Activated naive CD4-positive, alpha-beta T cell treated with anti-CD3 and anti-CD28 coated beads, Interleukin-2, amount 10 ng/mL, durations not matched to agents 7 days and 5 days (primary cell): Measurements from ENCODE around the gene HTR3B.
A peak's percentile ranks its signal among the peaks of the same experiment; 100 is the strongest.

ENCODE experiments used
- CTCF ChIA-PET: fragments of 350-600 bp; sonication (Branson Sonifier 250); formaldehyde crosslinking; loops from one replicate; lab custom pipeline; 2021; ENCODE audit warnings: antibody characterized with exemption; lab: Charles Lee
- DNase-seq: peaks from one replicate; pipeline ENCODE4 v3.0.0-alpha.2; 2020
- H3K27ac Mint-ChIP-seq: one replicate; pipeline ENCODE4 v1.8.0; 2021; ENCODE audit warnings: mild to moderate bottlenecking, moderate library complexity, mixed read lengths
- H3K27me3 Mint-ChIP-seq: one replicate; pipeline ENCODE4 v1.8.0; 2021; ENCODE audit warnings: mild to moderate bottlenecking, mixed read lengths
- H3K36me3 Mint-ChIP-seq: one replicate; pipeline ENCODE4 v1.8.0; 2021; ENCODE audit warnings: mixed read lengths
- H3K4me1 Mint-ChIP-seq: one replicate; pipeline ENCODE4 v1.8.0; 2021; ENCODE audit warnings: mixed read lengths
- H3K4me3 Mint-ChIP-seq: one replicate; pipeline ENCODE4 v1.8.0; 2021; ENCODE audit warnings: mild to moderate bottlenecking, moderate library complexity, mixed read lengths
- H3K9me3 Mint-ChIP-seq: one replicate; pipeline ENCODE4 v1.8.0; 2021; ENCODE audit warnings: mixed read lengths

The HTR3B gene

GRCh38 chr11:113977071-113977490 lies 72.5 kb downstream of the HTR3B start:
- DNase-seq: no peak
- Mint-ChIP-seq H3K27ac (no peak overlapping the region), H3K9me3 (no peaks in the 10 kb centered on the region), H3K4me3 (no peak overlapping the region), H3K4me1 (no peaks in the 10 kb centered on the region), H3K27me3 (peaks cover 37% of the 10 kb centered on the region), H3K36me3 (no peaks in the 10 kb centered on the region)
- CTCF ChIA-PET: interaction anchor here (0.7 to 2.4 kb wide), 3 partner anchors 15 to 798 kb away, joined by 3 to 16 read pairs (median 3); no protein-coding TSS in a partner anchor

DNA sequence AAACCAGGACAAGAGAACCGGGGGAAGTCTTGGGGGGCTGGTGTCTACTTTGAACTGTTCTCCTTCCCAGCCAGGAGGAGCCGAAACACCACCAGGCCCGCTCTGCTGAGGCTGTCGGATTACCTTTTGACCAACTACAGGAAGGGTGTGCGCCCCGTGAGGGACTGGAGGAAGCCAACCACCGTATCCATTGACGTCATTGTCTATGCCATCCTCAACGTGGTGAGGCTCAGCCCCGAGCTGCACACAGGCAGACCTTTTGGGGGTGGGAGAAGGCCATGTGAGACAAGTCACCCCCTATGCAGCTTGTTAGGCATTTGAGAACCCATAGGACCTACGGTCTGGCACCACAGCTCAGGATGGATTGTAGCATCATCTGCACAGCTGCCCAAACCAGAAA lies 73.1 kb downstream of the HTR3B start:
- Mint-ChIP-seq H3K27ac (no peak overlapping the region), H3K4me3 (no peak overlapping the region), H3K4me1 (no peaks in the 10 kb centered on the region), H3K9me3 (no peaks in the 10 kb centered on the region), H3K36me3 (no peaks in the 10 kb centered on the region), H3K27me3 (peaks cover 41% of the 10 kb centered on the region)
- CTCF ChIA-PET: interaction anchor here (2.4 kb wide), 1 partner anchor 285 kb away, joined by 16 read pairs; no protein-coding TSS in a partner anchor
- no peak for DNase-seq

GRCh38 chr11:113979431-113979830 lies 74.8 kb downstream of the HTR3B start:
- no peaks in the 10 kb centered on the region for H3K4me1 Mint-ChIP-seq
- no peak overlapping the region for H3K27ac Mint-ChIP-seq
- H3K27me3 Mint-ChIP-seq: peaks cover 44% of the 10 kb centered on the region
- H3K9me3 Mint-ChIP-seq: no peaks in the 10 kb centered on the region
- H3K4me3 Mint-ChIP-seq: no peak overlapping the region
- H3K36me3 Mint-ChIP-seq: no peaks in the 10 kb centered on the region
- no peak for DNase-seq
- CTCF ChIA-PET: interaction anchor here (1.0 kb wide), 1 partner anchor 283 kb away, joined by 3 read pairs; no protein-coding TSS in a partner anchor

DNA sequence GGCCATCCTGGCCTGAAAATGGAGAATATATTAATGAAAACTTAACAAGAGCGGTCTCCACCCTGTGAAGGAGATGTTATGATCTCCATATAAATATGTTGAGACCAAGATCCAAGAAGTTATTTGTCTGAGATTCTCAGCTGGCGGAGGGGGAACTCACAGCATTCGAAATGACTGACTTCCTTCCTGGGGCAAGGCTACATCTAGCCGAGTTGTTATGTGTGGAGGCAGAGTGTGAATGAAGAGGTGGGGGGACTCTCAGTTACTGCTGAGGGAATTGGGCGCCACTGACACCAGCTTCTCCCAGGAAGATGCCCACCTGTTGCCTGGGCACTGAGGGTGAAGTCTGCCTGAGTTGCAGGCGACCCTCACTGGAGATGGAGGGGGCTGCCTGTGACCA lies 76.2 kb downstream of the HTR3B start:
- Mint-ChIP-seq H3K27ac (no peak overlapping the region), H3K4me1 (no peaks in the 10 kb centered on the region), H3K9me3 (no peaks in the 10 kb centered on the region), H3K36me3 (no peaks in the 10 kb centered on the region), H3K27me3 (peaks cover 36% of the 10 kb centered on the region), H3K4me3 (no peak overlapping the region)
- CTCF ChIA-PET: no interaction called here
- DNase-seq: no peak

DNA sequence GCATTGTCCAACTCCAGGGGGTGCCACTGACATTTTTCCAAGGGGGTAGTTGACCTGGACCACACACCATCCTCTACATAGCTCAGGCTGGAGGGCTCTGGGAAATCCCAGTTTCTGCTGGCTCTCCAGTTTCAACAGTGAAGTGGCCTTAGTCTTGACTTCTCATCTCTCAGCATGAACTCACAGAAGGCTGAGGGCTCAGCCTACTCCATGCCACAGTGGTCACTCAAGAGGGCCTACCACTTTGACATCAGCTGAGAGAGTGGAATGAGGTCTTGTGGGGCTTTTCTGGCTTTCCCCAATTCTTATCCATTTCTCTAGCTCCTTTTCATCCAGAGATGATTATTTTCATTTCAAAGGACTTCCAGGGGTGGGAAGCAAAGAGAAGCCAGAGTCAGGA lies 77.7 kb downstream of the HTR3B start:
- Mint-ChIP-seq H3K27me3 (peaks cover 35% of the 10 kb centered on the region), H3K4me1 (no peaks in the 10 kb centered on the region), H3K4me3 (no peak overlapping the region), H3K27ac (no peak overlapping the region), H3K9me3 (no peaks in the 10 kb centered on the region), H3K36me3 (no peaks in the 10 kb centered on the region)
- CTCF ChIA-PET: no interaction called here
- no peak for DNase-seq

DNA sequence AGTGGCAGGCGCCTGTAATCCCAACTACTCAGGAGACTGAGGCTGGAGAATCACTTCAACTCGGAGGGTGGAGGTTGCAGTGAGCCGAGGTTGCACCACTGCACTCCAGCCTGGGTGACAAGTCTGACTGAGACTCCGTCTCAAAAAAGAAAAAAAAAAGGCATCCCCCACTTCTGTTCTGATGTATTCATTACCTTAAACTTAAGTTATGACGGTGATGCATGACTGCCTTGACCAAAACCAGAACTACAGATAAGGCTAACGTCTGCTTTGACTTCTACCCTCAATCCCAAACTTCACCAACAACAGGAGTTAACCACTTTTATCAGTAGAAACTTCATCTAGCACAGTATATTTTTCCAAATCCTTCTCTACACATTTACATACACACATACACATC lies 80.2 kb downstream of the HTR3B start:
- Mint-ChIP-seq H3K9me3 (no peaks in the 10 kb centered on the region), H3K4me3 (no peak overlapping the region), H3K27me3 (peaks cover 25% of the 10 kb centered on the region), H3K27ac (no peak overlapping the region), H3K36me3 (no peaks in the 10 kb centered on the region), H3K4me1 (no peaks in the 10 kb centered on the region)
- DNase-seq: no peak
- CTCF ChIA-PET: interaction anchor here (0.8 kb wide), 1 partner anchor 20 kb away, joined by 3 read pairs; no protein-coding TSS in a partner anchor

DNA sequence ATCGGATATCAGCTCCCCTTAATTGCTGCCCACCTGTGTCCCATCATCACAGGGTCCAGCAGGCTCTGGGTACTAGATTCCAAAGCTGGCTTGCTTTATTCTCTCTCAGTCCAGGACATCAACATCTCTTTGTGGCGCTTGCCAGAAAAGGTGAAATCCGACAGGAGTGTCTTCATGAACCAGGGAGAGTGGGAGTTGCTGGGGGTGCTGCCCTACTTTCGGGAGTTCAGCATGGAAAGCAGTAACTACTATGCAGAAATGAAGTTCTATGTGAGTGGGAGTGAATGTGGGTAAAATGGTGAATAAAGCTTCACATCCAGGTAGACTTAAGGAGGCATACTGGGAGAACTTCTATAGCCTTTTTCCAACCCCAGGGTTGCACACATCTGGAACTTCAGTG lies 81.3 kb downstream of the HTR3B start:
- Mint-ChIP-seq H3K9me3 (no peaks in the 10 kb centered on the region), H3K4me3 (no peak overlapping the region), H3K4me1 (no peaks in the 10 kb centered on the region), H3K27ac (no peak overlapping the region), H3K27me3 (peaks cover 24% of the 10 kb centered on the region), H3K36me3 (no peaks in the 10 kb centered on the region)
- no peak for DNase-seq
- CTCF ChIA-PET: no interaction called here

DNA sequence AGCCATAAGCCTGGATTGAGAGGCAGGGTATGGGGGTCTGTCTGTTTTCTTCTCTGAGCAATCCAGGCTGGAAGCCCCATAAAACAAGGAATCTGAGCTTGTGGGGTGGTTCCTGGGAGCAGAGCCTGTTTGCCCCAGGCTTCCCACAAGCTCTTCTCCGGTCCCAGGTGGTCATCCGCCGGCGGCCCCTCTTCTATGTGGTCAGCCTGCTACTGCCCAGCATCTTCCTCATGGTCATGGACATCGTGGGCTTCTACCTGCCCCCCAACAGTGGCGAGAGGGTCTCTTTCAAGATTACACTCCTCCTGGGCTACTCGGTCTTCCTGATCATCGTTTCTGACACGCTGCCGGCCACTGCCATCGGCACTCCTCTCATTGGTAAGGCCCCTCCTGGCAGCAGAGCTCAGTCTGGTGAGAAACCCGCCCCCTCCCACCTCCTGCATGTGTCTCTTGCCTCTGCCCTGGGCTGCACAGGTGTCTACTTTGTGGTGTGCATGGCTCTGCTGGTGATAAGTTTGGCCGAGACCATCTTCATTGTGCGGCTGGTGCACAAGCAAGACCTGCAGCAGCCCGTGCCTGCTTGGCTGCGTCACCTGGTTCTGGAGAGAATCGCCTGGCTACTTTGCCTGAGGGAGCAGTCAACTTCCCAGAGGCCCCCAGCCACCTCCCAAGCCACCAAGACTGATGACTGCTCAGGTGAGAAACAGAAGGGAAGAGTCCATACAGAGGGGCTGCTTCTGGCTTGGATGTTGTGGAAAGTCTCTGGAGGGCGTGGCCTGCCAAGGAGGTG lies 82.0 kb downstream of the HTR3B start:
- peaks cover 28% of the 10 kb centered on the region for H3K27me3 Mint-ChIP-seq
- no peak for DNase-seq
- H3K4me1 Mint-ChIP-seq: no peaks in the 10 kb centered on the region
- H3K4me3 Mint-ChIP-seq: no peak overlapping the region
- no peaks in the 10 kb centered on the region for H3K9me3 Mint-ChIP-seq
- no peaks in the 10 kb centered on the region for H3K36me3 Mint-ChIP-seq
- CTCF ChIA-PET: no interaction called here
- no peak overlapping the region for H3K27ac Mint-ChIP-seq

DNA sequence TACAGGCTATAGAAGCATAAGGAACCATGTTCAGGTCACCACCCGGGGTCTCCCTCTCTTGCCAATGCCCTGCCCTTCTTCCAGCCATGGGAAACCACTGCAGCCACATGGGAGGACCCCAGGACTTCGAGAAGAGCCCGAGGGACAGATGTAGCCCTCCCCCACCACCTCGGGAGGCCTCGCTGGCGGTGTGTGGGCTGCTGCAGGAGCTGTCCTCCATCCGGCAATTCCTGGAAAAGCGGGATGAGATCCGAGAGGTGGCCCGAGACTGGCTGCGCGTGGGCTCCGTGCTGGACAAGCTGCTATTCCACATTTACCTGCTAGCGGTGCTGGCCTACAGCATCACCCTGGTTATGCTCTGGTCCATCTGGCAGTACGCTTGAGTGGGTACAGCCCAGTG lies 84.8 kb downstream of the HTR3B start:
- no peak overlapping the region for H3K27ac Mint-ChIP-seq
- H3K27me3 Mint-ChIP-seq: peaks cover 32% of the 10 kb centered on the region
- CTCF ChIA-PET: interaction anchor here (0.6 to 1.2 kb wide), 3 partner anchors 44 to 392 kb away, joined by 3 read pairs; no protein-coding TSS in a partner anchor
- no peaks in the 10 kb centered on the region for H3K9me3 Mint-ChIP-seq
- no peak overlapping the region for H3K4me3 Mint-ChIP-seq
- no peaks in the 10 kb centered on the region for H3K4me1 Mint-ChIP-seq
- no peak for DNase-seq
- no peaks in the 10 kb centered on the region for H3K36me3 Mint-ChIP-seq

DNA sequence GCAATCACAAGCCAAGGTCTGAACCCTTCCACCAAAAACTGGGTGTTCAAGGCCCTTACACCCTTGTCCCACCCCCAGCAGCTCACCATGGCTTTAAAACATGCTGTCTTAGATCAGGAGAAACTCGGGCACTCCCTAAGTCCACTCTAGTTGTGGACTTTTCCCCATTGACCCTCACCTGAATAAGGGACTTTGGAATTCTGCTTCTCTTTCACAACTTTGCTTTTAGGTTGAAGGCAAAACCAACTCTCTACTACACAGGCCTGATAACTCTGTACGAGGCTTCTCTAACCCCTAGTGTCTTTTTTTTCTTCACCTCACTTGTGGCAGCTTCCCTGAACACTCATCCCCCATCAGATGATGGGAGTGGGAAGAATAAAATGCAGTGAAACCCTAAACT lies 85.3 kb downstream of the HTR3B start:
- Mint-ChIP-seq H3K27ac (no peak overlapping the region), H3K4me1 (peaks cover 2% of the 10 kb centered on the region), H3K27me3 (peaks cover 37% of the 10 kb centered on the region), H3K9me3 (no peaks in the 10 kb centered on the region), H3K4me3 (no peak overlapping the region), H3K36me3 (no peaks in the 10 kb centered on the region)
- CTCF ChIA-PET: interaction anchor here (0.7 to 1.2 kb wide), 2 partner anchors 46 to 1571 kb away, joined by 3 read pairs; no protein-coding TSS in a partner anchor
- DNase-seq: no peak

GRCh38 chr11:113991170-113991569 lies 86.6 kb downstream of the HTR3B start:
- peak; percentile 59 for DNase-seq
- Mint-ChIP-seq H3K4me3 (no peak overlapping the region), H3K27me3 (peaks cover 40% of the 10 kb centered on the region), H3K27ac (no peak overlapping the region), H3K9me3 (no peaks in the 10 kb centered on the region), H3K4me1 (peaks cover 6% of the 10 kb centered on the region), H3K36me3 (no peaks in the 10 kb centered on the region)
- CTCF ChIA-PET: interaction anchor here (0.9 to 10.0 kb wide), 2 partner anchors 44 to 271 kb away, joined by 3 to 253 read pairs; no protein-coding TSS in a partner anchor

DNA sequence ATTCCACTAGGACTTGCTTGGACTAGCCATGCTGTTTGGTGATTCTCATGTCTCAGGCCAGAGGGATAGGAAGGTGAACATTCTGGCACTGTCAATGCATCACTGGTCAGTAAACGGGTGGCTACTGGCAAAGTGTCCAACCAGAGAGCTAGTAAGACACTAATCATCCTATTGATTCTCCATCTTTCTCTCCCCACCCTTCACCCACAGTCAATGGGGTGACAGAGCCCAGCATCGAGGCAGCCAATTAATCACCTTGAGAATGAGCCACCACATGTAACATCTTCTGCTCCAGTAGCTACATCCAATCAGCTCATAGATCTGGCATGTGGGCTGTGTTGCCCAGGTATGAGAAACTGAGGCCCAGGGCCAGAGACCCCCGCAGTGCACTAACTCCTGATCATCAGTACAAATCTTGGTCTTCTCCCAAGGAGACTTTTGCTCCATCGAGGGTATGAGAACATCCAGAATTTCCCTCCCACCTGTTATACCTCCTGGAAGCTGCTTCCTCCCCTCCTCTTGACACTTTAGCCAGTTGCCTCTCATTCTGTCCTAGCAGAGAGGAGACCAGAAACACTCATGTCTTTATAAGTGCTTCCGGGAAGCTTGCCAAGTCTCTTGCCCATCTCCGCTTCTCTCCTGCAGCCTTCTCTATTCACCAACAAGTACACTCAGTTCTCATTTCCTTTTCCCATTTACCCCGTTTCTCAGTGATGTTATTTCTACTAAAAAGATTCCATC lies 87.3 kb downstream of the HTR3B start:
- CTCF ChIA-PET: interaction anchor here (0.6 to 10.0 kb wide), 5 partner anchors 15 to 348 kb away, joined by 3 to 253 read pairs (median 3); no protein-coding TSS in a partner anchor
- no peaks in the 10 kb centered on the region for H3K36me3 Mint-ChIP-seq
- peaks cover 42% of the 10 kb centered on the region for H3K27me3 Mint-ChIP-seq
- no peak overlapping the region for H3K27ac Mint-ChIP-seq
- H3K4me3 Mint-ChIP-seq: no peak overlapping the region
- no peak for DNase-seq
- H3K4me1 Mint-ChIP-seq: peaks cover 6% of the 10 kb centered on the region
- no peaks in the 10 kb centered on the region for H3K9me3 Mint-ChIP-seq

DNA sequence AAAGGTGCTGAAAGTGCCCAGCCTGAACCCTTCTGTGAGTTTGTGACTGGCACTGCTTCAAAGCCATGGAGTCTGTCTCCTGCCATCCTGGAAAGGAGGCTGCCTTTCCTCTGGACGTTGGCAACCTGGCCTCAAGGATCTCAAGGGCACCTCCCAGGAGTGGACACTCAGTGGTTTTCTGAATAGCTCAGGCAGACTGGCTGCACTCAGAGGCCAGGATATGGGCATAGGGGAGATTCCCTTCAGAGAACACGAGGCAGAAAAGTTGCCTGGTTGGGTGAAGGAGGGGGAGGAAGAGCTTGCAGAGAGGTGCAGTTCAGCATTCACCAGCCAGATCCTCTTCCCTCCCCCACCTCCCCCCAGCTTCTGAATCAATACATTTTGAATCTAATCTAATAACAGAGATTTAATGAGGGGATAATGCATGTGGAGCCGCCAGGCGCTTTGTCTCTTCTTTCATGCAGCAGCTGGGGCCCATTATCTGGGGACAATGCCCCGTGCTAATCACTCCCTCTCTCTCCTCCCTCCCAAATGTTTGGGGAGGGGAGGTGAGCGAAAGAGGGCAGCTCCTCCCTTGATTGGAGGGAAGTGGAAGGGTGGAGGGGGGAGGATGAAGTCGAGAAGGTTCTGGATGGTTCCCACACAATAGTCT lies 88.0 kb downstream of the HTR3B start:
- H3K27me3 Mint-ChIP-seq: peaks cover 47% of the 10 kb centered on the region
- H3K36me3 Mint-ChIP-seq: no peaks in the 10 kb centered on the region
- no peak for DNase-seq
- H3K9me3 Mint-ChIP-seq: no peaks in the 10 kb centered on the region
- H3K4me3 Mint-ChIP-seq: no peak overlapping the region
- peaks cover 6% of the 10 kb centered on the region for H3K4me1 Mint-ChIP-seq
- CTCF ChIA-PET: interaction anchor here (1.3 to 10.0 kb wide), 4 partner anchors 16 to 269 kb away, joined by 3 to 253 read pairs (median 4); no protein-coding TSS in a partner anchor
- no peak overlapping the region for H3K27ac Mint-ChIP-seq
